Left ventricle myocardium inferior (tissue), 1 donor: ENCODE data around the gene NRGN. TPM values are rescaled to one million over a fixed set of nuclear protein-coding genes. Genes with fewer than 3 reads are reported as not detected.

ENCODE experiments used
- DNase-seq: peaks from one replicate; pipeline ENCODE4 v3.0.0-alpha.2; 2020
- H3K27ac ChIP-seq: fragments of 200-600 bp; replicated peaks from 2 replicates; pipeline ENCODE4 v1.8.0; 2021
- H3K27me3 ChIP-seq: fragments of 200-600 bp; 2 replicates; pipeline ENCODE4 v1.8.0; 2021; ENCODE audit warnings: low read depth
- H3K36me3 ChIP-seq: fragments of 200-600 bp; 2 replicates; pipeline ENCODE4 v1.8.0; 2021
- H3K4me1 ChIP-seq: fragments of 200-600 bp; 2 replicates; pipeline ENCODE4 v1.8.0; 2021
- H3K4me3 ChIP-seq: fragments of 200-600 bp; 2 replicates; pipeline ENCODE4 v1.8.0; 2021; ENCODE audit warnings: mild to moderate bottlenecking, moderate library complexity
- H3K9me3 ChIP-seq: fragments of 200-600 bp; replicated peaks from 2 replicates; pipeline ENCODE4 v1.8.0; 2021
- intact Hi-C: fragments of 100-400 bp; cut with micrococcal nuclease; formaldehyde crosslinking; loops from one replicate; pipeline ENCODE4 v1.11.0; 2022
- long read RNA-seq: library from polyadenylated mRNA; unstranded; transcript quantifications from one replicate; pipeline ENCODE4 v2.0.0, GENCODE V29; 2021
- total RNA-seq: library from RNA; stranded (reverse); fragmentation: NEBNext Ultra II Directional; extraction: Animal tissue kit (Norgen Biotek cat#: 25700); gene quantifications from one replicate; pipeline ENCODE4 v1.2.1, GENCODE V29; 2021
- TF ChIP-seq, protein P1 (sequence below): fragments of 200-600 bp; IDR thresholded peaks from 2 replicates; pipeline ENCODE4 v1.8.0; 2021; ENCODE audit warnings: antibody characterized with exemption, mild to moderate bottlenecking, borderline replicate concordance
- donor health status: DM: no; HTN: yes; CAD: no; lungs with severe emphysema.

NRGN gene
- 5.0 TPM for total RNA-seq
- long read RNA-seq, partial matches to known transcripts: 0 of 2 reads
- long read RNA-seq, other reads (novel, unspliced or antisense): 2 of 2 reads

- intact Hi-C loops: no loop called here
- TF ChIP-seq, protein P1, sequence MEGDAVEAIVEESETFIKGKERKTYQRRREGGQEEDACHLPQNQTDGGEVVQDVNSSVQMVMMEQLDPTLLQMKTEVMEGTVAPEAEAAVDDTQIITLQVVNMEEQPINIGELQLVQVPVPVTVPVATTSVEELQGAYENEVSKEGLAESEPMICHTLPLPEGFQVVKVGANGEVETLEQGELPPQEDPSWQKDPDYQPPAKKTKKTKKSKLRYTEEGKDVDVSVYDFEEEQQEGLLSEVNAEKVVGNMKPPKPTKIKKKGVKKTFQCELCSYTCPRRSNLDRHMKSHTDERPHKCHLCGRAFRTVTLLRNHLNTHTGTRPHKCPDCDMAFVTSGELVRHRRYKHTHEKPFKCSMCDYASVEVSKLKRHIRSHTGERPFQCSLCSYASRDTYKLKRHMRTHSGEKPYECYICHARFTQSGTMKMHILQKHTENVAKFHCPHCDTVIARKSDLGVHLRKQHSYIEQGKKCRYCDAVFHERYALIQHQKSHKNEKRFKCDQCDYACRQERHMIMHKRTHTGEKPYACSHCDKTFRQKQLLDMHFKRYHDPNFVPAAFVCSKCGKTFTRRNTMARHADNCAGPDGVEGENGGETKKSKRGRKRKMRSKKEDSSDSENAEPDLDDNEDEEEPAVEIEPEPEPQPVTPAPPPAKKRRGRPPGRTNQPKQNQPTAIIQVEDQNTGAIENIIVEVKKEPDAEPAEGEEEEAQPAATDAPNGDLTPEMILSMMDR: no peak
- Histone ChIP-seq H3K36me3 (no peaks in the 10 kb centered on the region), H3K4me1 (peaks cover 22% of the 10 kb centered on the region), H3K9me3 (no peaks in the 10 kb centered on the region), H3K27me3 (peaks cover 73% of the 10 kb centered on the region), H3K4me3 (peak within 1 kb of the TSS; percentile 76), H3K27ac (peak within 1 kb of the TSS; percentile 44)
- DNase-seq: peak; percentile 93
These were observed at the start of gene NRGN for GRCh38 chr11:124739479-124740276. TSS of gene NRGN (plus strand) at chr11:124739942. CDS start at chr11:124740085, 143 bp downstream.

DNA sequence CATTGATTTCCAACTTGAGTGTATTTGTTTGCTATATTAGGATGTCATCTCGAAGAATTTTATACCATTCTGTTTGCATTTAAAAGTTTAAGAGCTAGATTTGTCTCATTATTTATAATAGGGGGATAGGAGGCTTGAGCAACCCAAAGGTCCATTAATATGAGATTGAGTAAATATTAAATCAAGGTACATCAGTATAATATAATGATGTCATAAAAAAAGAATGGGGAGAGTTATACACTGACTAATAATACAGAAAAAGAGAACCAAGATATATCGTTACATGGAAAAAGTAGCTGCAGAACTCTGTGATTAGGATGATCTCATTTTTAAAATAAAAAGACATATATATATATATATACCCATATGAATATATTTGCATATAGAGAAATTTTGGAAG lies 46.6 kb upstream of the NRGN start:
- Histone ChIP-seq H3K9me3 (peaks cover 5% of the 10 kb centered on the region), H3K27ac (no peak overlapping the region), H3K4me1 (no peaks in the 10 kb centered on the region), H3K36me3 (no peaks in the 10 kb centered on the region), H3K4me3 (no peak overlapping the region), H3K27me3 (no peaks in the 10 kb centered on the region)
- TF ChIP-seq, protein P1: no peak
- intact Hi-C loops: no loop called here
- DNase-seq: no peak

DNA sequence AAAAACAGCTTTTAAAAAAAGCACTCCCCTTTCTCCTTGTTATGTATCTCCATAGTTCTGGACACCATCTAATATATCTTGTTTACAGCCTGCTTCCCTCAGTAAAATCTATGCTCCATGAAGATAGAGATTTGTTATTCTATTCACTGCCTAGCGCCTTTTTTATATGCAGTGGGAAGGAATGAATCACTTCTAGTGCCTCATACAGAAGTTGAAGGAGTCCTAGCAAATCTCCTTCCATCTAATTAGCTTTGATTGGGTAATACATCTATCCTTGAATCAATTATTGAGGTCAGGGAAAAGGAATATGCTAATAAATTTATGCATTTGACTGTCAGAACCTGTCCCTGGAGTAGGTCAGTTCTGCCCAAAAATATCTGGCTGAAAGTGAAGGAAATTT lies 40.2 kb upstream of the NRGN start:
- TF ChIP-seq, protein P1: no peak
- intact Hi-C loops: no loop called here
- Histone ChIP-seq H3K27ac (no peak overlapping the region), H3K4me3 (no peak overlapping the region), H3K27me3 (peaks cover 23% of the 10 kb centered on the region), H3K4me1 (no peaks in the 10 kb centered on the region), H3K36me3 (no peaks in the 10 kb centered on the region), H3K9me3 (peaks cover 6% of the 10 kb centered on the region)
- no peak for DNase-seq

DNA sequence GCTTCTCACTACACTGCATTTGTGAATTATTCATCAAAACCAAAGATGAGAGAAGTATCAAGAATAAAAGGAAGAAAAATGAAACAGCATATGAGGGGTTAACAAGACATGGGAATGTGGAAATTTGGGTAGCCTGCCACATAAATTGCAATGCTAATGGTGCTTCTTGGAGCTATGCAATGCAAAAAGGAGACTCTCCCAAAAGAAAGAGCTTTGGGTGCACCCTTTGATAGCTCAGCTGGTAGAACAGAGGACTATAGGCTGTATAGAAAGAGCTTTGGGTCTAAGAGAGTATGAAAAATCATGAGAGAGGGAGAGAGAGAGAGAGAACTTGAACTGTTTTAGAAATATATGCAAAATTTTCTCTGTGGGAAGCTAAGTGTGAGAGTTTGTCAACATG lies 39.7 kb upstream of the NRGN start:
- Histone ChIP-seq H3K27ac (no peak overlapping the region), H3K4me3 (no peak overlapping the region), H3K36me3 (no peaks in the 10 kb centered on the region), H3K27me3 (peaks cover 24% of the 10 kb centered on the region), H3K9me3 (peaks cover 6% of the 10 kb centered on the region), H3K4me1 (no peaks in the 10 kb centered on the region)
- intact Hi-C loops: no loop called here
- DNase-seq: no peak
- TF ChIP-seq, protein P1: no peak

DNA sequence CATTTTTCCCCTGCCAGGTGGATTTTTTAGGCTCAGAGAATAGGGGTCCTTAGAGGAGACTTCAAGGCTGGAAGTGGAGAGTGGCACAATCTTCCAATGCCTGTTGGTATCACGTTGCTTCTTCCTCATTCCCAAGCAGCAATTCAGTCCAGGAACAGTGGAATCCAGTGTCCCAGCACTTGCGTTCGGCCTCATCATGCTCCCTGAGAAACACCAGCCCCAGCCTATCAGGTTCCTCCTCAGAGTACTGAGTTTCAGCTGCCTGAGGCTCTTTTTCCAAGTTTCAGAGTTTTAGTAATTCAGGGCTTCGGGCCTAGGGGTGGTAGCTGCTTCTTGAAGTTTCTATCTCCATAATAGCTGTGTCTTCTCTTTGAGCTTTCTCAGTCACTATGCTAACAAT lies 31.9 kb upstream of the NRGN start:
- no peaks in the 10 kb centered on the region for H3K36me3 ChIP-seq
- H3K9me3 ChIP-seq: peaks cover 17% of the 10 kb centered on the region
- H3K4me1 ChIP-seq: no peaks in the 10 kb centered on the region
- no peak overlapping the region for H3K27ac ChIP-seq
- intact Hi-C loops: no loop called here
- no peak for DNase-seq
- TF ChIP-seq, protein P1: no peak
- no peak overlapping the region for H3K4me3 ChIP-seq
- H3K27me3 ChIP-seq: peaks cover 22% of the 10 kb centered on the region
